Endothelial cell of umbilical vein (primary cell): Measurements from ENCODE around the gene SLC38A8. TPM values are rescaled to one million over a fixed set of nuclear protein-coding genes. Genes with fewer than 3 reads are reported as not detected.

Source experiments
- BruUV-seq: library from RNA; stranded (reverse); fragments of 400-500 nt; replicated peaks from 2 replicates; lab custom pipeline; 2021; lab: Mats Ljungman, UMichigan
- CTCF ChIA-PET: fragments of 300-600, 350-600 bp; sonication (Branson Sonifier 250); formaldehyde crosslinking; loops from one replicate; lab custom pipeline; 2021; ENCODE audit warnings: antibody characterized with exemption, inconsistent platforms; lab: Charles Lee
- POLR2A ChIA-PET: fragments of 300-600, 350-600 bp; sonication (Branson Sonifier 250); formaldehyde crosslinking; loops from one replicate; lab custom pipeline; 2021; ENCODE audit warnings: antibody characterized with exemption, inconsistent platforms; lab: Charles Lee
- DNase-seq: peaks from one replicate; pipeline ENCODE4 v3.0.0-alpha.2; 2011; ENCODE audit warnings: low read depth, low spot score
- FAIRE-seq: peaks from 2 replicates; lab custom pipeline; 2011; peaks lifted over from hg19 to GRCh38; lab: Jason Lieb, UNC
- H2AFZ ChIP-seq: 2 replicates; pipeline ENCODE4 v1.6.0; 2012; ENCODE audit warnings: low read depth, low read length, control low read depth, inconsistent platforms
- H3K27ac ChIP-seq: 2 replicates; pipeline ENCODE4 v1.5.1; 2011; ENCODE audit warnings: low read depth, mild to moderate bottlenecking, control low read depth, low read length, moderate library complexity; ENCODE audit not compliant: insufficient read depth
- H3K27me3 ChIP-seq, 2 experiments: 2 replicates each; pipeline versions ENCODE4 v1.6.0 to v1.6.1; 2011; ENCODE audit warnings: low read length in 2 of 2, mixed read lengths in 1 of 2; ENCODE audit not compliant: control insufficient read depth in 2 of 2, insufficient read depth in 2 of 2
- H3K36me3 ChIP-seq, 2 experiments: 2 replicates in 1 of 2; 3 replicates in 1 of 2; pipeline ENCODE4 v1.5.1; 2011; ENCODE audit warnings: low read length in 2 of 2, mild to moderate bottlenecking in 1 of 2, moderate library complexity in 1 of 2; ENCODE audit not compliant: control insufficient read depth in 2 of 2, insufficient read depth in 2 of 2; ENCODE audit errors: extremely low read depth in 1 of 2
- H3K4me1 ChIP-seq: 3 replicates; pipeline ENCODE4 v1.5.1; 2011; ENCODE audit warnings: mild to moderate bottlenecking, low read length; ENCODE audit not compliant: control insufficient read depth, insufficient read depth; ENCODE audit errors: extremely low read depth
- H3K4me2 ChIP-seq: 2 replicates; pipeline ENCODE4 v1.6.1; 2011; ENCODE audit warnings: low read length, control low read depth, mixed read lengths; ENCODE audit not compliant: insufficient read depth
- H3K4me3 ChIP-seq, 3 experiments: fragments of 200-600 bp in 1 of 3; sonication (generic), shearing (Covaris generic) in 1 of 3; replicated peaks in 1 of 3; 2 replicates each; pipeline ENCODE4 v1.5.1; 2011 to 2016; ENCODE audit warnings: control low read depth in 3 of 3, low read length in 3 of 3, mild to moderate bottlenecking in 2 of 3, inconsistent platforms in 1 of 3, low read depth in 1 of 3, moderate library complexity in 1 of 3; ENCODE audit not compliant: insufficient read depth in 1 of 3
- H3K79me2 ChIP-seq: 2 replicates; pipeline ENCODE4 v1.6.0; 2012; ENCODE audit warnings: low read length, inconsistent platforms; ENCODE audit not compliant: control insufficient read depth, insufficient read depth
- H3K9ac ChIP-seq: replicated peaks from 2 replicates; pipeline ENCODE3; 2011; ENCODE audit warnings: low read length, control low read depth; ENCODE audit not compliant: insufficient read depth; ENCODE audit errors: extremely low read depth
- H3K9me1 ChIP-seq: replicated peaks from 3 replicates; pipeline ENCODE4 v1.6.0; 2011; ENCODE audit warnings: mild to moderate bottlenecking, low read length; ENCODE audit not compliant: control insufficient read depth, insufficient read depth; ENCODE audit errors: extremely low read depth
- H3K9me3 ChIP-seq: replicated peaks from 2 replicates; pipeline ENCODE4 v1.5.1; 2012; ENCODE audit warnings: low read length, inconsistent platforms; ENCODE audit not compliant: control insufficient read depth, insufficient read depth
- H4K20me1 ChIP-seq: replicated peaks from 2 replicates; pipeline ENCODE3; 2011; ENCODE audit warnings: mild to moderate bottlenecking, low read length; ENCODE audit not compliant: control insufficient read depth, insufficient read depth; ENCODE audit errors: extremely low read depth
- EZH2 ChIP-seq: IDR thresholded peaks from 2 replicates; pipeline ENCODE4 v1.6.1; 2012; ENCODE audit warnings: borderline replicate concordance, low read depth, mild to moderate bottlenecking, moderate library complexity, low read length, inconsistent platforms; ENCODE audit not compliant: severe bottlenecking
- FOS ChIP-seq: IDR thresholded peaks from 2 replicates; pipeline ENCODE4 v1.6.1; 2011; ENCODE audit warnings: mild to moderate bottlenecking, low read length, moderate library complexity, borderline replicate concordance; ENCODE audit not compliant: insufficient read depth
- GATA2 ChIP-seq: IDR thresholded peaks from 2 replicates; pipeline ENCODE4 v1.7.0; 2011; ENCODE audit warnings: low read depth, mild to moderate bottlenecking, moderate library complexity, mixed read lengths, low read length; ENCODE audit not compliant: insufficient read length, insufficient read depth
- JUN ChIP-seq: IDR thresholded peaks from 2 replicates; pipeline ENCODE4 v1.6.1; 2011; ENCODE audit warnings: borderline replicate concordance, low read depth; ENCODE audit not compliant: insufficient read length, insufficient read depth
- MYC ChIP-seq: IDR thresholded peaks from one replicate; pipeline ENCODE4 v1.6.1; 2011; ENCODE audit warnings: mild to moderate bottlenecking, low read depth, low read length
- POLR2A ChIP-seq: IDR thresholded peaks from 2 replicates; pipeline ENCODE4 v1.6.1; 2012; ENCODE audit warnings: low read depth, mild to moderate bottlenecking, control low read depth, low read length
- POLR2AphosphoS5 ChIP-seq: IDR thresholded peaks from 2 replicates; pipeline ENCODE4 v1.6.1; 2012; ENCODE audit warnings: low read depth, mild to moderate bottlenecking, control low read depth, low read length, moderate library complexity; ENCODE audit not compliant: insufficient read depth
- dilution Hi-C: fragments of 300-500 bp; cut with MboI; formaldehyde crosslinking; loops from one replicate; pipeline ENCODE4 v1.15.0; 2019; ENCODE audit warnings: low sequenced_read_pairs; ENCODE audit not compliant: extremely low pct_ligation_motif_present
- intact Hi-C: fragments of 100-400 bp; cut with micrococcal nuclease; formaldehyde crosslinking; loops from one replicate; pipeline ENCODE4 v1.10.0; 2022
- polyA plus RNA-seq, 4 experiments: library from polyadenylated mRNA; depleted of rRNA in 3 of 4; stranded (reverse) in 3 of 4; unstranded in 1 of 4; fragments of >200 nt; gene quantifications; 2 replicates each; pipeline versions ENCODE4 v1.2.1 to v1.2.3, GENCODE V29; 2011 to 2012; ENCODE audit warnings: missing spikeins in 1 of 4
- total RNA-seq: library from RNA; stranded (reverse); gene quantifications from 2 replicates; pipeline ENCODE4 v1.2.3, GENCODE V29; 2021
- TF ChIP-seq, protein P1 (sequence below): IDR thresholded peaks from 2 replicates; pipeline ENCODE4 v1.6.1; 2011; ENCODE audit not compliant: insufficient read depth, insufficient read length
- TF ChIP-seq, protein P2 (sequence below), 2 donors: IDR thresholded peaks; 1 replicate in 1 of 2; 2 replicates in 1 of 2; pipeline ENCODE4 v1.5.1; 2011; ENCODE audit warnings: low read length in 2 of 2, mild to moderate bottlenecking in 2 of 2, moderate library complexity in 2 of 2, control low read depth in 1 of 2, inconsistent platforms in 1 of 2, low read depth in 1 of 2; ENCODE audit not compliant: insufficient read depth in 1 of 2; ENCODE audit errors: extremely low read depth in 1 of 2

SLC38A8 gene
- total and polyA plus RNA-seq, 2 donors (not counting 3 experiments of a cell fraction or from before 2014, with no cell fraction given): not detected

DNA sequence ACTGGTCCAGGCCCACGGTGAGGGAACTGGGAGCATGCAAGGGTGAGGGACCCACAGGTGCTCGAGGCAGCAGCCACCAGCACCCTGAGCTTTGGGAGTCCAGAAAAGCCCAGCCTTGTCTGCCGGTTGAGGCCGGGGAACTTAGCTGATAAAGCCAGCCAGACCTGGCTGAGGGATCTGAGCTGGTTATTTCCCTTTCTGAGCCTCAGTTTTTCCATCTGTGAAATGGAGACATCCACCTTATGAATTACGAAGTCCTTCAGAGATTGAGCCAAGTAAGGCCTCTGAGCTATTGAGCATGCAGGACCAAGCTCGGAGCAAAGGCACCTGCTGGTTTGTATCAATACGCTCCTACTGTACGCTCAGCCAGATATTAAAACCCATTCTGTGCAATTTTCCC lies 60.8 kb downstream of the SLC38A8 start:
- dilution Hi-C loops (no loop called here), intact Hi-C loops (no loop called here)
- H3K27ac ChIP-seq: no peak overlapping the region
- no peaks in the 10 kb centered on the region for H3K36me3 ChIP-seq
- H3K4me3 ChIP-seq: no peak overlapping the region
- H3K4me1 ChIP-seq: no peaks in the 10 kb centered on the region
- no peak overlapping the region for H2AFZ ChIP-seq
- no TSS peak for BruUV-seq
- H3K27me3 ChIP-seq: peaks cover 0 to 1% of the 10 kb centered on the region in 2 experiments
- no peaks in the 10 kb centered on the region for H3K9me3 ChIP-seq
- no peak overlapping the region for H3K4me2 ChIP-seq
- no peaks in the 10 kb centered on the region for H4K20me1 ChIP-seq
- no peak overlapping the region for H3K9ac ChIP-seq
- POLR2A ChIA-PET: no interaction called here
- TF ChIP-seq MYC: no peak
- TF ChIP-seq, protein P1, sequence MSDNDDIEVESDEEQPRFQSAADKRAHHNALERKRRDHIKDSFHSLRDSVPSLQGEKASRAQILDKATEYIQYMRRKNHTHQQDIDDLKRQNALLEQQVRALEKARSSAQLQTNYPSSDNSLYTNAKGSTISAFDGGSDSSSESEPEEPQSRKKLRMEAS: no peak
- TF ChIP-seq FOS: no peak
- no peak for TF ChIP-seq JUN
- TF ChIP-seq POLR2AphosphoS5: no peak
- no peak for TF ChIP-seq EZH2
- TF ChIP-seq, protein P2, sequence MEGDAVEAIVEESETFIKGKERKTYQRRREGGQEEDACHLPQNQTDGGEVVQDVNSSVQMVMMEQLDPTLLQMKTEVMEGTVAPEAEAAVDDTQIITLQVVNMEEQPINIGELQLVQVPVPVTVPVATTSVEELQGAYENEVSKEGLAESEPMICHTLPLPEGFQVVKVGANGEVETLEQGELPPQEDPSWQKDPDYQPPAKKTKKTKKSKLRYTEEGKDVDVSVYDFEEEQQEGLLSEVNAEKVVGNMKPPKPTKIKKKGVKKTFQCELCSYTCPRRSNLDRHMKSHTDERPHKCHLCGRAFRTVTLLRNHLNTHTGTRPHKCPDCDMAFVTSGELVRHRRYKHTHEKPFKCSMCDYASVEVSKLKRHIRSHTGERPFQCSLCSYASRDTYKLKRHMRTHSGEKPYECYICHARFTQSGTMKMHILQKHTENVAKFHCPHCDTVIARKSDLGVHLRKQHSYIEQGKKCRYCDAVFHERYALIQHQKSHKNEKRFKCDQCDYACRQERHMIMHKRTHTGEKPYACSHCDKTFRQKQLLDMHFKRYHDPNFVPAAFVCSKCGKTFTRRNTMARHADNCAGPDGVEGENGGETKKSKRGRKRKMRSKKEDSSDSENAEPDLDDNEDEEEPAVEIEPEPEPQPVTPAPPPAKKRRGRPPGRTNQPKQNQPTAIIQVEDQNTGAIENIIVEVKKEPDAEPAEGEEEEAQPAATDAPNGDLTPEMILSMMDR (IDR thresholded peaks at IDR 0.05; ENCODE audit: extremely low read depth in 1 of 2, insufficient read depth in 1 of 2, low read depth in 1 of 2, low read length in 2 of 2): no peak
- no peak for TF ChIP-seq POLR2A
- no peak for TF ChIP-seq GATA2
- no peak for DNase-seq
- CTCF ChIA-PET: no interaction called here
- no peaks in the 10 kb centered on the region for H3K79me2 ChIP-seq
- no peak for FAIRE-seq
- H3K9me1 ChIP-seq: no peaks in the 10 kb centered on the region
